Left ventricle myocardium inferior (tissue), 1 donor: ENCODE measurements around the gene PCDHGA7. TPM values are rescaled to one million over a fixed set of nuclear protein-coding genes. Genes with fewer than 3 reads are reported as not detected.

Experiments
- DNase-seq: peaks from one replicate; pipeline ENCODE4 v3.0.0-alpha.2; 2020
- H3K27ac ChIP-seq: fragments of 200-600 bp; replicated peaks from 2 replicates; pipeline ENCODE4 v1.8.0; 2021
- H3K27me3 ChIP-seq: fragments of 200-600 bp; 2 replicates; pipeline ENCODE4 v1.8.0; 2021; ENCODE audit warnings: low read depth
- H3K36me3 ChIP-seq: fragments of 200-600 bp; 2 replicates; pipeline ENCODE4 v1.8.0; 2021
- H3K4me1 ChIP-seq: fragments of 200-600 bp; 2 replicates; pipeline ENCODE4 v1.8.0; 2021
- H3K4me3 ChIP-seq: fragments of 200-600 bp; 2 replicates; pipeline ENCODE4 v1.8.0; 2021; ENCODE audit warnings: mild to moderate bottlenecking, moderate library complexity
- H3K9me3 ChIP-seq: fragments of 200-600 bp; replicated peaks from 2 replicates; pipeline ENCODE4 v1.8.0; 2021
- intact Hi-C: fragments of 100-400 bp; cut with micrococcal nuclease; formaldehyde crosslinking; loops from one replicate; pipeline ENCODE4 v1.11.0; 2022
- total RNA-seq: library from RNA; stranded (reverse); fragmentation: NEBNext Ultra II Directional; extraction: Animal tissue kit (Norgen Biotek cat#: 25700); gene quantifications from one replicate; pipeline ENCODE4 v1.2.1, GENCODE V29; 2021
- TF ChIP-seq, protein P1 (sequence below): fragments of 200-600 bp; IDR thresholded peaks from 2 replicates; pipeline ENCODE4 v1.8.0; 2021; ENCODE audit warnings: antibody characterized with exemption, mild to moderate bottlenecking, borderline replicate concordance
- donor health status: DM: no; HTN: yes; CAD: no; lungs with severe emphysema.

The PCDHGA7 gene
- total RNA-seq, 1 donor from 2014 or later = 5.8 TPM

DNA sequence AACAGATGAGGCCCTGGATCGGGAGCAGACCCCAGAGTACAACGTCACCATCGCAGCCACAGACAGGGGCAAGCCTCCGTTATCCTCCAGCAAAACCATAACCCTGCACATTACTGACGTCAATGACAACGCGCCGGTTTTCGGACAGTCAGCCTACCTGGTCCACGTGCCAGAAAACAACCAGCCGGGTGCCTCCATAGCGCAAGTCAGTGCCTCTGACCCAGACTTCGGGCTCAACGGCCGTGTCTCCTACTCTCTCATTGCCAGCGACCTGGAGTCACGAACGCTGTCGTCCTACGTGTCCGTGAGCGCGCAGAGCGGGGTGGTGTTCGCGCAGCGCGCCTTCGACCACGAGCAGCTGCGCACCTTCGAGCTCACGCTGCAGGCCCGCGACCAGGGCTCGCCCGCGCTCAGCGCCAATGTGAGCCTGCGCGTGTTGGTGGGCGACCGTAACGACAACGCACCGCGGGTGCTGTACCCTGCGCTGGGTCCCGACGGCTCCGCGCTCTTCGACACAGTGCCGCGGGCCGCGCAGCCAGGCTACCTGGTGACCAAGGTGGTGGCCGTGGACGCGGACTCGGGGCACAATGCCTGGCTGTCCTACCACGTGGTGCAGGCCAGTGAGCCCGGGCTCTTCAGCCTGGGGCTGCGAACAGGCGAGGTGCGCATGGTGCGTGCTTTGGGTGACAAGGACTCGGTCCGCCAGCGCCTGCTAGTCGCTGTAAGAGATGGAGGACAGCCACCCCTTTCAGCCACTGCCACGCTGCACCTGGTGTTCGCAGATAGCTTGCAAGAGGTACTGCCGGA is 36.7 kb downstream of the PCDHGA7 start:
- Histone ChIP-seq H3K27me3 (no peaks in the 10 kb centered on the region), H3K27ac (no peak overlapping the region), H3K4me3 (no peak overlapping the region), H3K9me3 (peaks cover 99% of the 10 kb centered on the region), H3K4me1 (peaks cover 48% of the 10 kb centered on the region), H3K36me3 (peaks cover 44% of the 10 kb centered on the region)
- DNase-seq = no peak
- intact Hi-C loops = loop anchor here (10.0 kb wide), 1 partner anchor 136 kb away; no protein-coding TSS in a partner anchor
- TF ChIP-seq, protein P1, sequence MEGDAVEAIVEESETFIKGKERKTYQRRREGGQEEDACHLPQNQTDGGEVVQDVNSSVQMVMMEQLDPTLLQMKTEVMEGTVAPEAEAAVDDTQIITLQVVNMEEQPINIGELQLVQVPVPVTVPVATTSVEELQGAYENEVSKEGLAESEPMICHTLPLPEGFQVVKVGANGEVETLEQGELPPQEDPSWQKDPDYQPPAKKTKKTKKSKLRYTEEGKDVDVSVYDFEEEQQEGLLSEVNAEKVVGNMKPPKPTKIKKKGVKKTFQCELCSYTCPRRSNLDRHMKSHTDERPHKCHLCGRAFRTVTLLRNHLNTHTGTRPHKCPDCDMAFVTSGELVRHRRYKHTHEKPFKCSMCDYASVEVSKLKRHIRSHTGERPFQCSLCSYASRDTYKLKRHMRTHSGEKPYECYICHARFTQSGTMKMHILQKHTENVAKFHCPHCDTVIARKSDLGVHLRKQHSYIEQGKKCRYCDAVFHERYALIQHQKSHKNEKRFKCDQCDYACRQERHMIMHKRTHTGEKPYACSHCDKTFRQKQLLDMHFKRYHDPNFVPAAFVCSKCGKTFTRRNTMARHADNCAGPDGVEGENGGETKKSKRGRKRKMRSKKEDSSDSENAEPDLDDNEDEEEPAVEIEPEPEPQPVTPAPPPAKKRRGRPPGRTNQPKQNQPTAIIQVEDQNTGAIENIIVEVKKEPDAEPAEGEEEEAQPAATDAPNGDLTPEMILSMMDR = no peak

GRCh38 chr5:141420855-141421488 is 38.4 kb downstream of the PCDHGA7 start, which contains the start of gene PCDHGA11:
PCDHGA11 (plus strand) TSS chr5:141421051; CDS start chr5:141421228, 177 bp downstream.
- intact Hi-C loops = no loop called here
- H3K4me3 ChIP-seq = peak within 1 kb of the TSS; percentile 57
- peaks cover 58% of the 10 kb centered on the region for H3K4me1 ChIP-seq
- no peak within 1 kb of the TSS for H3K27ac ChIP-seq
- TF ChIP-seq, protein P1 = peak; percentile 64
- H3K27me3 ChIP-seq = no peaks in the 10 kb centered on the region
- peaks cover 99% of the 10 kb centered on the region for H3K9me3 ChIP-seq
- H3K36me3 ChIP-seq = peaks cover 61% of the 10 kb centered on the region
- no peak for DNase-seq

DNA sequence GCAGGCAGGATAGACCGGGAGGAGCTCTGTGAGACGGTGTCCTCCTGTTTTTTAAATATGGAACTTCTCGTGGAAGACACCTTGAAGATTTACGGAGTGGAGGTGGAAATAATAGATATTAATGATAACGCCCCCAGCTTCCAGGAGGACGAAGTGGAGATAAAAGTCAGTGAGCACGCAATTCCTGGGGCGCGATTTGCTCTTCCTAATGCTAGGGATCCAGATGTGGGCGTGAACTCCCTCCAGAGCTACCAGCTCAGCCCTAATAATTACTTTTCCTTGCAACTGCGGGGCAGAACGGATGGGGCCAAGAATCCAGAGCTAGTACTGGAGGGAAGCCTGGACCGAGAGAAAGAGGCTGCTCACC is 38.9 kb downstream of the PCDHGA7 start:
- H3K27ac ChIP-seq = no peak overlapping the region
- peaks cover 99% of the 10 kb centered on the region for H3K9me3 ChIP-seq
- intact Hi-C loops = no loop called here
- H3K27me3 ChIP-seq = no peaks in the 10 kb centered on the region
- H3K4me3 ChIP-seq = peak overlapping the region; percentile 57
- peaks cover 66% of the 10 kb centered on the region for H3K36me3 ChIP-seq
- TF ChIP-seq, protein P1 = no peak
- no peak for DNase-seq
- H3K4me1 ChIP-seq = peaks cover 58% of the 10 kb centered on the region

DNA sequence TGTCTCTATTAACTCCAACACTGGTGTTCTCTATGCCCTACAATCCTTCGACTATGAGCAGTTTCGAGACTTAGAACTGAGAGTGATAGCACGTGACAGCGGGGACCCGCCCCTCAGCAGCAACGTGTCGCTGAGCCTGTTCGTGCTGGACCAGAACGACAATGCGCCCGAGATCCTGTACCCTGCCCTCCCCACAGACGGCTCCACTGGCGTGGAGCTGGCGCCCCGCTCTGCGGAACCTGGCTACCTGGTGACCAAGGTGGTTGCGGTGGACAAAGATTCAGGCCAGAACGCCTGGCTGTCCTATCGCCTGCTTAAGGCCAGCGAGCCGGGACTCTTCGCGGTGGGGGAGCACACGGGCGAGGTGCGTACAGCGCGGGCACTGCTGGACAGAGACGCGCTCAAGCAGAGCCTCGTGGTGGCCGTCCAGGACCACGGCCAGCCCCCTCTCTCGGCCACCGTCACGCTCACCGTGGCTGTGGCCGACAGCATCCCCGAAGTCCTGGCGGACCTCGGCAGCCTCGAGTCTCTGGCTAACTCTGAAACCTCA is 40.3 kb downstream of the PCDHGA7 start:
- Histone ChIP-seq H3K9me3 (peaks cover 100% of the 10 kb centered on the region), H3K4me3 (no peak overlapping the region), H3K36me3 (peaks cover 80% of the 10 kb centered on the region), H3K27me3 (no peaks in the 10 kb centered on the region), H3K27ac (no peak overlapping the region), H3K4me1 (peaks cover 50% of the 10 kb centered on the region)
- no peak for DNase-seq
- intact Hi-C loops = no loop called here
- TF ChIP-seq, protein P1 = no peak

DNA sequence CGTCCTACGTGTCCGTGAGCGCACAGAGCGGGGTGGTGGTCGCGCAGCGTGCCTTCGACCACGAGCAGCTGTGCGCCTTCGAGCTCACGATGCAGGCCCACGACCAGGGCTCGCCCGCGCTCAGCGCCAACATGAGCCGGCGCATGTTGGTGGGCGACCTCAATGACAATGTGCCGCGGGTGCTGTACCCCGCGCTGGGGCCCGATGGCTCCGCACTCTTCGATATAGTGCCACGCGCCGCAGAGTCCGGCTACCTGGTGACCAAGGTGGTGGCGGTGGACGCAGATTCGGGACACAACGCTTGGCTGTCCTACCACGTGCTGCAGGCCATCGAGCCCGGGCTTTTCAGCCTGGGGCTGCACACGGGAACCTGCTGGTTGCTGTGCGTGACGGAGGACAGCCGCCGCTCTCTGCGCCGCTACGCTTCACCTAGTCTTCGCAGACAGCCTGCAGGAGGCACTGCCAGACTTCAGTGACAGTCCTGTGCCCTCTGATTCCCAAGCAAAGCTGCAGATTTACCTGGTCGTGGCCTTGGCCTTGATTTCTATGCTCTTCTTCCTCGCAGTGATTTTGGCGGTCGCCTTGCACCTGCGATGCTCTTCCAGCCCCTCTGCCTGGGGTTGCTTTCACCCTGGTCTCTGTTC is 45.4 kb downstream of the PCDHGA7 start:
- no peak overlapping the region for H3K4me3 ChIP-seq
- H3K27ac ChIP-seq = no peak overlapping the region
- no peak for DNase-seq
- TF ChIP-seq, protein P1 = no peak
- intact Hi-C loops = no loop called here
- H3K9me3 ChIP-seq = peaks cover 100% of the 10 kb centered on the region
- no peaks in the 10 kb centered on the region for H3K27me3 ChIP-seq
- H3K36me3 ChIP-seq = peaks cover 70% of the 10 kb centered on the region
- peaks cover 44% of the 10 kb centered on the region for H3K4me1 ChIP-seq
